GM23338 (cell line): Measurements from ENCODE around the gene CA6. TPM values are rescaled to one million over a fixed set of nuclear protein-coding genes. Genes with fewer than 3 reads are reported as not detected.
"Not testable (repeated sequence)": the region's sequence is repeated elsewhere in the genome, so short reads cannot be mapped to it uniquely, and the experiment has no call there.

ENCODE experiments used
- ATAC-seq: fragments of 200-7000 bp; cut with Tn5 transposase; 3 replicates; pipeline ENCODE4 v1.9.1; 2020
- DNase-seq: peaks from one replicate; pipeline ENCODE4 v3.0.0-alpha.2; 2015; ENCODE audit warnings: low spot score
- H2AFZ ChIP-seq: fragments of 200-600 bp; sonication (generic); 2 replicates; pipeline ENCODE4 v1.8.0; 2016; ENCODE audit warnings: antibody characterized with exemption, mild to moderate bottlenecking, moderate library complexity
- H3F3A ChIP-seq: fragments of 200-600 bp; sonication (generic); replicated peaks from 2 replicates; pipeline ENCODE4 v1.8.0; 2017; ENCODE audit warnings: antibody characterized with exemption, mixed run types, low read depth
- H3K27ac ChIP-seq: fragments of 200-600 bp; sonication (generic); 2 replicates; pipeline ENCODE4 v1.6.1; 2016; ENCODE audit warnings: low read depth
- H3K27me3 ChIP-seq: fragments of 200-600 bp; sonication (generic); 2 replicates; pipeline ENCODE4 v1.8.0; 2016; ENCODE audit warnings: mild to moderate bottlenecking, mixed run types, moderate library complexity; ENCODE audit not compliant: insufficient read depth
- H3K36me3 ChIP-seq: fragments of 200-600 bp; sonication (generic); 2 replicates; pipeline ENCODE4 v1.8.0; 2016; ENCODE audit warnings: mild to moderate bottlenecking; ENCODE audit not compliant: insufficient read depth
- H3K4me1 ChIP-seq: fragments of 200-600 bp; sonication (generic); 2 replicates; pipeline ENCODE4 v1.8.0; 2016; ENCODE audit warnings: mild to moderate bottlenecking, moderate library complexity; ENCODE audit not compliant: insufficient read depth
- H3K4me2 ChIP-seq: fragments of 200-600 bp; sonication (generic); 2 replicates; pipeline ENCODE4 v1.7.1; 2017; ENCODE audit warnings: mixed run types
- H3K4me3 ChIP-seq: fragments of 200-600 bp; sonication (generic); 2 replicates; pipeline ENCODE4 v1.6.1; 2016; ENCODE audit warnings: mixed run types
- H3K79me2 ChIP-seq: fragments of 200-600 bp; sonication (generic); replicated peaks from 2 replicates; pipeline ENCODE4 v1.8.0; 2017; ENCODE audit warnings: mild to moderate bottlenecking; ENCODE audit not compliant: insufficient read depth
- H3K9me2 ChIP-seq: fragments of 200-600 bp; sonication (generic); 2 replicates; pipeline ENCODE4 v1.8.0; 2017; ENCODE audit not compliant: insufficient read depth
- H4K20me1 ChIP-seq: fragments of 200-600 bp; sonication (generic); replicated peaks from 2 replicates; pipeline ENCODE4 v1.8.0; 2017; ENCODE audit warnings: mild to moderate bottlenecking; ENCODE audit not compliant: insufficient read depth
- H3K27ac Mint-ChIP-seq: 2 replicates; pipeline ENCODE4 v1.8.0; 2020; ENCODE audit warnings: inconsistent platforms, mild to moderate bottlenecking, moderate library complexity, mixed read lengths
- H3K27me3 Mint-ChIP-seq: 3 replicates; pipeline ENCODE4 v1.8.0; 2022; ENCODE audit warnings: low read depth, mild to moderate bottlenecking, moderate library complexity, mixed read lengths, inconsistent platforms; ENCODE audit not compliant: insufficient read depth, poor library complexity
- H3K36me3 Mint-ChIP-seq: 3 replicates; pipeline ENCODE4 v1.8.0; 2021; ENCODE audit warnings: low read depth, mild to moderate bottlenecking, inconsistent platforms, moderate library complexity, mixed read lengths
- H3K4me1 Mint-ChIP-seq: 3 replicates; pipeline ENCODE4 v1.8.0; 2020; ENCODE audit warnings: mild to moderate bottlenecking, inconsistent platforms, mixed read lengths
- H3K4me3 Mint-ChIP-seq: 3 replicates; pipeline ENCODE4 v1.8.0; 2021; ENCODE audit warnings: moderate library complexity, mild to moderate bottlenecking, inconsistent platforms, mixed read lengths
- H3K9me3 Mint-ChIP-seq: 3 replicates; pipeline ENCODE4 v1.8.0; 2020; ENCODE audit warnings: moderate library complexity, mild to moderate bottlenecking, inconsistent platforms, mixed read lengths
- EZH2 ChIP-seq: fragments of 200-600 bp; sonication (generic); IDR thresholded peaks from one replicate; pipeline ENCODE4 v1.8.0; 2017; ENCODE audit warnings: antibody characterized with exemption, mild to moderate bottlenecking, low read depth; ENCODE audit not compliant: unreplicated experiment
- NANOG ChIP-seq: IDR thresholded peaks from 2 replicates; pipeline ENCODE4 v1.6.1; 2016; ENCODE audit warnings: antibody characterized with exemption, borderline replicate concordance
- REST ChIP-seq: IDR thresholded peaks from one replicate; pipeline ENCODE4 v1.6.1; 2018; ENCODE audit warnings: antibody characterized with exemption; ENCODE audit not compliant: unreplicated experiment
- STAT1 ChIP-seq: IDR thresholded peaks from one replicate; pipeline ENCODE4 v1.6.1; 2016; ENCODE audit warnings: antibody characterized with exemption; ENCODE audit not compliant: unreplicated experiment
- ZNF114 ChIP-seq: fragments of 250-450 bp; sonication (Bioruptor Pico); IDR thresholded peaks from 2 replicates; pipeline ENCODE4 v1.5.0; 2020; ENCODE audit warnings: mild to moderate bottlenecking, moderate library complexity
- ZNF331 ChIP-seq: fragments of 250-450 bp; sonication (Bioruptor Pico); IDR thresholded peaks from 2 replicates; pipeline ENCODE4 v1.5.0; 2020; ENCODE audit warnings: low read depth, mild to moderate bottlenecking, moderate library complexity
- ZNF462 ChIP-seq: fragments of 250-450 bp; sonication (Bioruptor Pico); IDR thresholded peaks from 2 replicates; pipeline ENCODE4 v1.5.0; 2020; ENCODE audit warnings: mild to moderate bottlenecking, moderate library complexity
- polyA plus RNA-seq: library from polyadenylated mRNA; unstranded; fragments of >200 nt; fragmentation: Nextera tagmentation; extraction: Ambion mirVana; gene quantifications from 2 replicates; pipeline ENCODE4 v1.2.1, GENCODE V29; 2016
- total RNA-seq: library from RNA; depleted of rRNA; stranded (reverse); fragments of >200 nt; shearing (Covaris generic); gene quantifications from 2 replicates; pipeline ENCODE4 v1.2.3, GENCODE V29; 2014

CA6 gene
- total and polyA plus RNA-seq, 2 experiments from 2014 or later = not detected

- Mint-ChIP-seq H3K4me1 (peaks cover 7% of the 10 kb centered on the region; the same call in 2 of the 3 replicates), H3K36me3 (no peaks in the 10 kb centered on the region), H3K4me3 (no peak overlapping the region), H3K27ac (no peak overlapping the region), H3K9me3 (no peaks in the 10 kb centered on the region; the same call in 2 of the 3 replicates), H3K27me3 (peaks cover 8% of the 10 kb centered on the region)
- H3K79me2 ChIP-seq = no peaks in the 10 kb centered on the region
- ATAC-seq (no peak), DNase-seq (no peak)
- no peaks in the 10 kb centered on the region for H3K27me3 ChIP-seq
- H4K20me1 ChIP-seq = no peaks in the 10 kb centered on the region
- H3F3A ChIP-seq = no peaks in the 10 kb centered on the region
- H3K36me3 ChIP-seq = no peaks in the 10 kb centered on the region
- TF ChIP-seq NANOG (no peak), EZH2 (no peak), STAT1 (no peak), ZNF114 (CRISPR knock-in tag) (no peak), REST (no peak), ZNF331 (CRISPR knock-in tag) (no peak), ZNF462 (CRISPR knock-in tag) (no peak)
- no peak overlapping the region for H3K27ac ChIP-seq
- no peaks in the 10 kb centered on the region for H3K4me1 ChIP-seq
- no peaks in the 10 kb centered on the region for H3K9me2 ChIP-seq
- no peak overlapping the region for H2AFZ ChIP-seq
- H3K4me3 ChIP-seq = no peak overlapping the region
- no peak overlapping the region for H3K4me2 ChIP-seq
These were observed 20.9 kb downstream of the CA6 start for GRCh38 chr1:8966606-8967005.

- not testable (repeated sequence) for H3K4me1 Mint-ChIP-seq, H3K36me3 ChIP-seq, H3K36me3 Mint-ChIP-seq, DNase-seq, H3K79me2 ChIP-seq, H3K4me2 ChIP-seq, H3K4me3 ChIP-seq, H2AFZ ChIP-seq, ATAC-seq, H4K20me1 ChIP-seq, H3K4me3 Mint-ChIP-seq, H3F3A ChIP-seq, H3K27ac Mint-ChIP-seq, H3K9me2 ChIP-seq, H3K27me3 Mint-ChIP-seq, H3K4me1 ChIP-seq, H3K9me3 Mint-ChIP-seq, H3K27me3 ChIP-seq, H3K27ac ChIP-seq
These were observed 23.2 kb downstream of the CA6 start for GRCh38 chr1:8968902-8969301.
